Dermis microvascular lymphatic vessel endothelial cell (primary cell): ENCODE results near the gene NAV2. TPM values are rescaled to one million over a fixed set of nuclear protein-coding genes. Genes with fewer than 3 reads are reported as not detected.
"Not testable (repeated sequence)": the region's sequence is repeated elsewhere in the genome, so short reads cannot be mapped to it uniquely, and the experiment has no call there.

Experiments
- DNase-seq, 2 donors: peaks; one replicate each; pipeline versions ENCODE4 v3.0.0 to v3.0.0-alpha.2; 2010; ENCODE audit warnings: low read depth in 2 of 2
- total RNA-seq: library from RNA; depleted of rRNA; stranded (reverse); fragments of >200 nt; gene quantifications from 2 replicates; pipeline ENCODE4 v1.2.1, GENCODE V29; 2014

The NAV2 gene
- total RNA-seq, 1 donor from 2014 or later = 3.2 TPM

DNA sequence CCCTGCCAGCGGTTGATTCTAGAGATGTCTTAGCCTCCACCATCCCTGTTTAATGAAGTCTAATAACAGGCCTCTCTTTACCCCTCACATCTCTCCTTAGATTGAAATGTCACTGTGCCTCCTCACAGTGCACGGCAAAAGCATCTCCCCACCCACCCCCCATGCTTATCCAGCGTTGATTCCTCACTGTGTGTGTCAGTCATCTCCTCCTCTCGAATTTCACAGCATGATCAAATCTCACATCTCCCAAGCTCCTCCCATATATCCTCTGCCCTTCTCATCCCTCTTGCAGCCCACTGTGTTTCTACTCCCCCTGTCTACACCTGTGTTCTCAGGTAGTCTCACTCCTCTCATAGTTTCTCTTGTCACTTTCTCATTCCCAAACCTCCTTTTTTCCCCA lies 363.0 kb downstream of the NAV2 start:
- DNase-seq = no peak

DNA sequence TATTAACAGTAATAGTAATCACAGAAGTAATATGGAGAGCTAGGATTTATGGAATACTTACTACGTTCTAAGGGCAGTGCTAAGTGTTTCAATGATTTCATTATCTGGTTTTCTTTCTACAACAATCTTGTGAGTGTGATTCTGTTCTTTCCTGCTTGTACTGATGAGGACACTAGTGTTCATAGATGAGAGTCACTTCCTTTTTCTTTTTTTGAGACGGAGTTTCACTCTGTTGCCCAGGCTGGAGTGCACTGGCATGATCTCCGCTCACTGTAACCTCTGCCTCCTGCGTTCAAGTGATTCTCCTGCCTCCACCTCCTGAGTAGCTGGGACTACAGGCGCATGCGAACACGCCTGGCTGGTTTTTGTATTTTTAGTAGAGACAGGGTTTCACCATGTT lies 366.2 kb downstream of the NAV2 start:
- no peak for DNase-seq

DNA sequence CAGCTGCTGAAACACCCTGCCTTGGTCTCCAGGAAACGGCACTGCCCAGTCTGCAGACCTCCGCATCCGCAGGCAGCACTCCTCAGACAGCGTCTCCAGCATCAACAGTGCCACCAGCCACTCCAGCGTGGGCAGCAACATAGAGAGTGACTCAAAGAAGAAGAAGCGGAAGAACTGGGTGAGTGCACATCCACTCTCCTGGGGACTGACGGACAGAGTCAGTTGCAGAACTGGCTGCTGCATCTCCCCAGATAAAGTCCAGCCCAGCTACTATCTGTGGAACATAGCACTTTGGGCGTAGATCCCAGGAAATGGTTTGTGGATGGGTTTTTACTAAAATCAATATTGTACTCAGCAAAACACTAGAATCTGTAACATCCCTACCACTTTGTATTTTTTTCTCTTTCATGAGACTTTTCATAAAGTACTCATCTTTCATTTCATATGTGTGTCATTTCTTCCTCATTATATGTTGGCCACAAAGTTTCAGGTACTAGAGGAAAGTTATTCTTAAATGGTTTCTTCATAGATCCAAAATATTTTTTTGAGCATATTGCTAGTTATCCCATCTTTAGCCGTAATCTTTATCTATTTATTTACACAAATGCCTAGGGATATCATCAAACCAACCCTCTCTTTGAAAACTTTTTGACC lies 367.5 kb downstream of the NAV2 start:
- DNase-seq = no peak

DNA sequence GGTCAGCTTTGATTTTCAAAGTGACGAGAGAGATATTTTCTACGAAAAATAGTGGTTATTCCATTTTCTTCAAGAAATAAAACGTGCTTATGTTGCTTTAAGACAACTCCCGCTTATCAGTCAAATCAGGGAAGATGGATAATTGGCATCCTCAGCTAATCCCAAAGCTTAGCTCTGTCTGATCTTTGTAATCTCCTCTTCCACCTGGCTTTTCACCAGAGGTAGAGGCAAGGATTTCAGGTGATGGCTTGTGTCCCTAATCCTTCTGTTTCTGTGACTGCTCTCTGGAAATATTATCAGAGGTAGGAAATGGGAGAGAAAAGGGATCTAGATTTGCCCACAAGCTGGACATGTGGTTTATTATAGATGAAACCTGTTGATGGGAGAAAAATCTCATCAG lies 368.7 kb downstream of the NAV2 start:
- DNase-seq = no peak

DNA sequence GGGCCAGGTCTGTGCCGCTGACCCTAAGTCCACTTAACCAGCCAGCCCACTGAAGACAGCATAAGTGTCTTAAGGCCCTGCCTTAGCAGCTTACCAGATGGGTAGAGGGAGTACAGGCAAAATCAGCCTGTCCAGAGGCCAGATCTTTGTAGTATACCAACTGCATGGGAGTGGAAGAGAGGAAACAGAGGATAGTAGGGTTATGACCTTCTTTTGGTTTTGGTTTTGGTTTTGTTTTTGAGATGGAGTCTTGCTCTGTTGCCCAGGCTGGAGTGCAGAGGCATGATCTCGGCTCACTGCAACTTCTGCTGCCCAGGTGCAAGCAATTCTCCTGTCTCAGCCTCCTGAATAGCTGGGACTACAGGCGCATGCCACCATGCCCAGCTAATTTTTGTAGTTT lies 371.2 kb downstream of the NAV2 start:
- DNase-seq = not testable (repeated sequence)

DNA sequence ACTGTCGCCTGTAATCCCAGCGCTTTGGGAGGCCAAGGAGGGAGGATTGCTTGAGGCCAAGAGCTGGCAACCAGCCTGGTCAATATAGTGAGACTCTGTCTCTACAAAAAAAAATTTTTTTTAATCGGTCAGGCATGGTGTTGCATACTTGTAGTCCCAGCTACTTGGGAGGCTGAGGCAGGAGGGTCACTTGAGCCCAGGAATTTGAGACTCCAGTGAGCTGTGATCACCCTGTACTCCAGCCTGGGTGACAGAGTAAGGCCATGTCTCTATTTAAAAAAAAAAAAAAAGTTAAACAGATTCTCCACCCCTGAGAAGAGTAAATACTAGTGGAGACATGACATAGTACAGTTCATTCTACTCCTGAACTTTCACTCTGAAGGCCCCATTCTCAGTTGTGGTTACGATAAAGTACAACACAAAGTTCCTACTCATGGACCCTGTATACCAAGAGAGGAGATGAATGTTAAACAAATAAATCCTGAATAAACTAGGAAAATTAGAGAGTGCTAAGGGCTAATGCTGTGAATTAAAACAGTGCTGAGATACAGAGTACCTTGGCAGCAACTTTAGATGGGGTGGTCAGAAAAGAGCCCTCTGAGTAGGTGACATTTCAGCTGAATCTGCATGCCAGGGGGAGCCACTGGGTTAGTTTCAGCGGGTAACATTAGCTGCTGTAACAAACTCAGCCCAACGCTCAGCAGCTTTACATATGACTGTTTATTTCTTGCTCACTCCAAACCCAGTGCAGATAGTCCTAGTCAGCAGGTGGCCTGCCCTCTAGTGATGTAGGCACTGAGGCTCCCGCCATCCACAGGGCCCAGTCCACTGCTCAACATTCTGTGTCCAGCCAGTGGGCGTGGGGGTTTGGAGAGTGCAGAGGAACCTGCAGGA lies 372.5 kb downstream of the NAV2 start:
- DNase-seq = no peak

DNA sequence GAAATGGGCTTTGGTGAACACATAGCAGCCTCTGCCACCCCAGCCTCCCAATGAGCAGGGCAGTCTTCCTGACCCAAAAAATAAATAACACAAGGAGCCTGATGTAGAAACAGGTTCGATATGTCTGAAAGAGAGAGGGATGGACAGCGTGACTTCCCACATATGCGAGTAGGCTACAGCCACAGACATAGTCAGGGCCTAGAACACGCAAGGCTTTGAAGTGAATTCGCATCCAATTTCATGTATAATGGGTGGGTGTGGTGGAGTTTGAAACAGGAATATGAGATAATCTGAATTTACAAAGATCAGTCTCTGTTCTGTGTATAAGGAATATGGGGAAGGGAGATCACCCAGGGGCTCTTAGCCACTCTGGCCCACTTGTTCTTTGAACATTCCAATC lies 373.3 kb downstream of the NAV2 start:
- no peak for DNase-seq

DNA sequence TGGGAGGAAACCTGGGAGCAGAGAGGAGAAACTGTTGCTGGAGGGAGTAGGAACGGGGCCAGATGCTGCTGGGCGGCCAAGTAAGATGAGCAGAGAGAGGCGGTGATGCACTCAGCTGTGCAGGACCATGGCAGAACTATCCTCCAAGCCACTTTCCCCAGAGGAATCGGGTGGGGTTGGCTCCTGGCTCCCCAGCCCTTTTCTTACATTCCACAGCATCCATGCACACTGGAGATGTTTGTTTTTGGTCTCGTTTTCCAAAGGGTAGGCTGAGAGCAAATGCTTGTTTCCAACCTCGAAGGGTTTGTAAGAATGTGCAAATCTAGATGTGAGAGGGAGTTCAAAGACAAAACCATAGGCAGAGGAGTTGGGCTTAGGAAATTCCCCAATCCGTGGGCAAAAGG lies 374.5 kb downstream of the NAV2 start:
- no peak for DNase-seq

DNA sequence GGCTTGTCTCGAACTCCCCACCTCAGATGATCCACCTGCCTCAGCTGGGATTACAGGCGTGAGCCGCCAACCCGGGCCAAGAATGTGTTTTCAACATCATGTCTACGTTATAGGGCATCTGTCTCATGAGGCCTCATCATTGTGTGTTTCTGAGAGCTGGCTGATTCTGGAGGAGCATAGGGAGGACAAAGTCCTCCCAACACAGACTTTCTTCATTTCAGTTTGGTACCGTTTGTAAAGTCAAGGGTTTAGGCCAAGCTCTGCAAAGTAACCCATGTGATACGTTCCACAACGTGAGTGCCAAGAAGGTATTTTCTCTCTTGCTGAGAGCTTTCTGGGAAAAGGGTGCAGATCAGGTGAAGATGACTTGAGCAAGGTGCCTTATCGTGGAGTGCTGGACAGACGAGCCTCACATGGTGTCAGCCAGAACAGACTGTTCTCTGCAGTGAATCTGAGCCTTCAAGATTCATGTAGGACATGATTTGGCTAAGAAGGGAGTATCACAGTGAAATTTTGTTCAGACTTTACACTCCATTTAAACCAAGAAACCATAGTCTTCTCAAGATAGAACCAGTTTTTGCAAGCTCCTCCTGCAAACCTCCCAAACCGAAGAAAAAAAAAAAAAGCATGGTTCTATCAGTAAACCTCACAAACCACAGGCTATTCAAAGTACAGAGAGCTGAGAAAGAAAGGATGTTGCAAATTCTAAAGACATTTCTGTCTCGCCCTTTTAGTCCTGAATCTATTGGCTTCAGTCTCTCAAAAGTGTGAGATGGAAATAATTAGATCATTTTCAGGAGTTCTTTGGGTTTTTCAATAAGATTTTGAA lies 376.0 kb downstream of the NAV2 start:
- DNase-seq = no peak

DNA sequence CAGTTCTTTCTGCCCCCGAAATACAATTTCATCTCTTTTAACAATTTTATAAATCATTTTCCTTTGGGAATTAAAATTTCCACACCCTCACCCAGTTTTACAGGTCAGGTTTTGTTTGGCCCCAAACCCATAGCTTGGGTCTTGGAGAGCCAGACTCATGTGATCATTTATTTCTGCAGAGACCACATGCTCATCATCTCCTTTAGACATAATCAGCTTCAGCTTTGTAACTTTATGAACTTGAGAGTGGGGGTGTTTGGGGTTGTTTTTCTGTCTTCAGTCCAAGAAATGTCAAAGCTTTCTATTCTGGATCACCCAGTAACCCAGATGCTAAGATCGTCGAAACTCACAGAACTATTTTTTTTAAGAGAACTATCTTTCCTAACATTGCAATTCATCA lies 376.7 kb downstream of the NAV2 start:
- no peak for DNase-seq

DNA sequence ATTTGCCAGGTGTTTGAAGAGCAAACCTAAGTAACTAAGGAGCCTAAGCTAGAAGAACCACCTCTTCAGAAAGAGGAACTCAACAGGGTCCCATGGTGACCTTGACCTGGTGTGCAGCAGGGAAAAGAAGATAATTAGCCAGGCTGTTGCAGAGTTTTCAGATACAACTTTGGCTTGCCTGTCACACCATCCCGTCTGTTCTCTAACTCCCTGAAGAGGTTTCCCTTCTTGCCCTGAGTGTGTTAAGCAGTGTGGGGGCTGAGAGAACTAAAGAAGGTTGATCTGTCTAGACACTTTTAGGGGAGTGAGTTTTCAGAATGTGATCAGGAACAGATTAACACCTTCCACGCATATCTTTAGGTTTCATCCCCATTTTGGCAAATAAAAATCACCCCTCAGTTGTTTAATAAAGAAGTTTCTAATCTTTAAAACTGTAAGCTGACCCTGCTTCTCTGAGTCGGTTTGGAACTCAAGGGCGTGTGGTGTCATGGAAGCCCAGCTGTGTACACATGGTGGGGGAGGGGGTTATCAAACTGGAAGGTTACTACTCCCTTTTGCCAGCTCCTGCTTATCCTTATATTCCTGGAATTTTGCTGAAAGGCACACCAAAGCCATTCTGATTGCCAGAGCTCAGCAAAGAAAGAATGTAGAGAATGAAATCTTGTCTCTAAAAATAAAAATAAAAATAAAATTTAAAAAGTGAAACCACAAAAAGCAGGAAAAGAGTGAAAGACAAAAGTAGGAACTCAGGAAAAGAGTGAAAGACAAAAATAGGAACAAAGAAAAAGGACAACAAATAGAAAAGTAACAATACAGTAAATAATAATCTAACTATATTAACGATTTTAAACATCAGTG lies 377.4 kb downstream of the NAV2 start:
- DNase-seq = peak in 1 of 2 donors; percentile 64

DNA sequence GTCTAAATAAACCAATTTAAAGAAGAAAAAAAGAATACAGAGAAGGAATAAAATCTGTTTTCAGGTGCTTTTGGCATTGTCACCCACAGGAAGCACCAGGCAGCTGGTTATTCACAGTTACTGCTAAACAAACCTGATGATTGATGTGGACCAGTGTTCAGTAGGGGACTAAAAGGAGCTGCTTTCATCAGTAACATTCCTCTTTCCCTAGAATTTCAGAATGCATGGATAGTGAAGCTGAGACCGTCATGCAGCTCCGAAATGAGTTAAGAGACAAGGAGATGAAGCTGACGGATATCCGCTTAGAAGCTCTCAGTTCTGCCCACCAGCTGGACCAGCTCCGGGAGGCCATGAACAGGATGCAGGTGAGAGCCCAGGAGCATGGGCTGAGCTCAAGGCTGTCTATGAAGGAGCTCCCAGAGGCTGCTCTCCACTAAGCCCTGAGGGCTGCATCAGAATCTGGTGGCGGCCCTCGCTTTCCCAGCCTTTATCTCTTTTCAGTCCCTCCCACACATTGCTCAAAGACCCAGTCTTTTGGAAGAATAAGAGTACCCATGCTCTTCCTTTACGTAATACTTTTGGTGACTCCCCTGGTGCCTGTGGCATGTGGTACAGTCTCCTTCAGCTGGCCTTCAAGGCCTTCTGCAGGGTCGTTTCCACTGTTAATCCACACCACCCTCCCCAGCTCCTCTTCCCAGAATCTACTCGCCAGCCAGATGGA lies 378.2 kb downstream of the NAV2 start:
- DNase-seq = peak in 1 of 2 donors; percentile 54

DNA sequence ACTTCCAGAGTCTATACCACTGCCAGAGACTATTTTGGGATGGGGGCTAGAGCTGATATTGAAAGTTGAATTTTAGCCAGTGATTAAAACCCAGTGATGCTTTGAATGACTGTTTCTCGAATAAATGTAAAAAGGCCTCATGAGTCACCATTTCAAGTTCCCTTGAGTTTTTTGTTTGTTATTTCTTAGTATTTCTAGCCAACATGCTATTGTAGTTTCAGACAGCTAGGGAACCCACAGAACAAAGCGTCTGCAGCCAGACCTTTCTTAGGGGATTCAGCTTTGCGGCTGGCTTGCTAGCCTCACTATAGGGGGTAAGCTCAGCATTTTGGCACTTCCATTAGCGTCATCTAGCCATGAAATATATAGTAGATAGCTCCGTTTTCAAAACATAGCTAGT lies 381.1 kb downstream of the NAV2 start:
- peak in 1 of 2 donors; percentile 59 for DNase-seq

DNA sequence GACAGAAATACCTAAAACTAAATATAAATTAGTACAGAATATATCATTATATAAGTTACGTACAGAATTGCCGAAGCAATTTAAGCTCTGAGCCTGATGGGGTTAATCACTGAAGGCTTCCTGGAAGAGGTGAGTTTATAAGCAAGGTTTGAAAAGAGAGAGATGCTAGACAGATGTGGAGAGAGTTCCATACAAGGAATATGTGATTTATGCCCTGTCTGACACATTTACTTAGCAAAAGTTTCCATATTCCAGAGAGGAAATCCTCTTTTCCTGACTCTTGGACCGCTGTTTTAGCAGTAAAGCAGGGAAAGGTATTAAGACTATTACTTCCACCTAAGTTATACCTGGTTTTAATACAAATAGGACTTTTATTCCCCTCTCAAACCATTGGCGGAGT lies 382.6 kb downstream of the NAV2 start:
- peak in 1 of 2 donors; percentile 41 for DNase-seq

DNA sequence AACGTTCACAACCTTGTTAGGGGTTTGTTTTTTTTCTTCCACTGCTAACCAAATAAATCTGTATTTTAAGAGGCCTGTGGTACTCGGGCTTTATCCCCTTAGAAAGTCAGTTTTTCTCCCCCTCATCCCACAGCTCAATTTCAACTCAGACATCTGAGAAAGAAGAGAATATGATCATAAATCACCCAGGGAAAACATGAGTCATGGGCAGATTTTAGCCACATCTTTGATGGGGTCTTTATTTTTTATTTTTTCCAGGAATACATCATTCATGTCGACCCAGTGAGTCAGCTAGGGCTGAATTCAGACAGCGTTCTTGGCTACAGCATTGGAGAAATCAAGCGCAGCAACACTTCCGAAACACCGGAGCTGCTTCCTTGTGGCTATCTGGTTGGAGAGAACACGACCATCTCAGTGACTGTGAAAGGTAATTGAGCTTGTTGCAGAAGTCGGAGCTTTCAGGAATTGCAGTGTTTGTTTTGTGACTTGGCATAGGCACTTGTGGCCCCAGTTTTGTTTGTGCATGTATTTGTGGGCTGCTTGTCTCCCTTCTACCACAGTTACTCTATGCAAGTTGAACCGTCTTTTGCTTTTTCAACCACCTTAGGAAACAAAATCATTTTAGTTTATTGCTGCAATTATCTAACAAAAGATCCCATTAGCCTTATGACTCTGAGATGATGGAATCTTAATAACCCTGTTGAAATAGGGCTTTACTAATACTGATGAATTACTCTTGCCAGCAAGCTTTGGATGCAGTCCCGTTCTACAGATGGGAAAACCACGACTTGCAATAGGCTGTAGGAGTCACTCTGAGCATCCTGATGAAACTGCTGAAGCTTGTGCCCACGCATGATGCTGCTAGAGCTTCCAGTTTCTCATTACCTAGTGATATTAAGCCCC lies 384.9 kb downstream of the NAV2 start:
- peak in 1 of 2 donors; percentile 98 for DNase-seq

DNA sequence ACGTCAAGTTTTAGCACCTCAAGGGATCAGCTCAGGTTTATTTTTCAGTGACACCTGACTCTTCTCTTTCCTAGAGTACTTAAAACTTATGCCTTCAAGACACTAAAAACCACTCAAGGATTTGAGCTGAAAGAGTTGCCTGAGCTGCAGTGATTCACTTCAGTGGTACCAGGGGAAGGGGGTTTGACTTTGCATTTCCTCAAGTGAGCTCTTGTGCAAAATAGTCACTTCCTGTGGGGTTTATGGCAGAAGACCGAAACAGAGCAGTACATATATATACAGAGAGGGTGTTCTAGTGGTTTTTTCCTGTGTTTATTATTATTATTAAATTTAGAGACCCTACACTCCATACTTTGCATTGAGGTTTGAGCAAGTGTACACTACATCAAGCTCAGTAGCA lies 386.9 kb downstream of the NAV2 start:
- DNase-seq = peak in 1 of 2 donors; percentile 62

DNA sequence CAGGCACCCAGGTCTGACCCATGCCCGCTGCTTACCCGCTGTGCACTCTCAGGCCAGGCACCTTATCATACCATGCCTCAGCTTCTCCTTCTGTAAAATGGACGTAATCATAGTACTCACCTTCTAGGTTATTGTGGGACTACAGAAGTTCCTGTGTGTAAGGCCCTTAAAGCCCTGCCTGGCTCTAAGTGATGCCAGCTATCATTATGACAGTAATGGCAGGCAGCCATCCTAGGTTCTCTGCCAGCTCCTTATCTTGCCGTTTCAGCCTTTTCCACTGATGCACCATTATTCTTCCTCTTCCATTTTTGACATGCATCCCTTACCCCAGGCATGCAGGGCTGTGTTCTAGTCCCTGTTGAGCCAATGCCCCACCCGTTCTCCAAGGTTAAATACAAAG lies 389.8 kb downstream of the NAV2 start:
- DNase-seq = no peak

DNA sequence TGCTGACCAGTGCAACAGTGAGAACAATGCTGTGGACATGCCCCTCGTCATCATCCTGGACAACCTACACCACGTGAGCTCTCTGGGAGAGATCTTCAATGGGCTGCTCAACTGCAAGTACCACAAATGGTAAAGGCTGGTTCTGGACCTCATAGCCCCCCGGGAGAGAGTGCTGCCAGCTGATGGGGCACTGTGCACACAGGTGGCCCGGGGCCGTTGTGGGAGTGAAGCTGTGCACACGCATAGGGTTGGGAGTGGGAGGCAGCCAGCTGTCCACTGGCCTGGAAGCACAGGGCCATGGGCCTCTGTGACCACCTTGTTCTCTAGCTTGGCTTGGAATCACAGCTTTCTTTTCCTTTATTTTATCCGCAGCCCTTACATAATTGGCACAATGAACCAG lies 390.6 kb downstream of the NAV2 start:
- no peak for DNase-seq

DNA sequence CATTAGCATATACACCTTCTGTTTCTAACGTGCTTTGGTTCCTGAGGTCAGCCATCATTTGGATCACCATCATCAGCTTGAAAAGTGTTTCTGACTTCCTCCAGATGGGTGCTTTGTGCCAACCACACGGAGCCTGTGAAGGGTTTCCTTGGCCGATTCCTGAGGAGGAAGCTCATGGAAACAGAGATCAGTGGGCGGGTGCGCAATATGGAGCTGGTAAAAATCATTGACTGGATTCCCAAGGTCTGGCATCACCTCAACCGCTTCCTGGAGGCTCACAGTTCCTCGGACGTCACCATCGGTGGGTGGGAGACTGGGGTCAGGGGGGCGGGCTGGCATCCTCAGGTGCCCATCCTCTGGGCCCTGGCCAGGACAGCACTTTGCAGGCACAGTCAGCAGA lies 392.8 kb downstream of the NAV2 start:
- DNase-seq = no peak
